IMR-90 (cell line): ENCODE measurements around the gene UNC5B. TPM values are rescaled to one million over a fixed set of nuclear protein-coding genes. Genes with fewer than 3 reads are reported as not detected.

Experiments used
- ATAC-seq: fragments of 200-7000 bp; cut with Tn5 transposase; 2 replicates; pipeline ENCODE4 v1.9.1; 2020; ENCODE audit warnings: low read depth, mild to moderate bottlenecking, moderate library complexity
- BruUV-seq: library from RNA; stranded (reverse); fragments of 400-500 nt; replicated peaks from 2 replicates; lab custom pipeline; 2021; lab: Mats Ljungman, UMichigan
- CTCF ChIA-PET: fragments of 300-600 bp; formaldehyde crosslinking; extraction: SDS; loops from one replicate; lab custom pipeline; 2021; ENCODE audit warnings: antibody characterized with exemption; lab: Yijun Ruan, JAX
- POLR2A ChIA-PET: fragments of 300-600 bp; sonication (Branson Sonifier 250); formaldehyde crosslinking; loops from one replicate; lab custom pipeline; 2022; ENCODE audit warnings: antibody characterized with exemption; ENCODE audit not compliant: unreplicated experiment; lab: Charles Lee
- DNase-seq: peaks from one replicate; pipeline ENCODE4 v3.0.0; 2013
- H2AFZ ChIP-seq: replicated peaks from 2 replicates; pipeline ENCODE3; 2013; ENCODE audit warnings: low read length, mild to moderate bottlenecking; ENCODE audit not compliant: poor library complexity
- H2AK5ac ChIP-seq: 2 replicates; pipeline ENCODE4 v1.6.1; 2013; ENCODE audit warnings: low read depth, low read length, inconsistent platforms
- H2AK9ac ChIP-seq: replicated peaks from 2 replicates; pipeline ENCODE3; 2013; ENCODE audit warnings: mild to moderate bottlenecking, low read depth, low read length, moderate library complexity; ENCODE audit not compliant: poor library complexity
- H2BK120ac ChIP-seq: 2 replicates; pipeline ENCODE4 v1.6.1; 2013; ENCODE audit warnings: low read depth, low read length, inconsistent platforms
- H2BK15ac ChIP-seq: 3 replicates; pipeline ENCODE4 v1.6.1; 2013; ENCODE audit warnings: low read depth, low read length, inconsistent platforms
- H2BK20ac ChIP-seq: 2 replicates; pipeline ENCODE4 v1.6.1; 2013; ENCODE audit warnings: low read depth, mild to moderate bottlenecking, inconsistent platforms, low read length, moderate library complexity
- H2BK5ac ChIP-seq: 2 replicates; pipeline ENCODE4 v1.6.1; 2013; ENCODE audit warnings: mild to moderate bottlenecking, low read depth, low read length, inconsistent platforms; ENCODE audit not compliant: poor library complexity, severe bottlenecking
- H3K14ac ChIP-seq: replicated peaks from 2 replicates; pipeline ENCODE4 v1.6.1; 2013; ENCODE audit warnings: low read depth, low read length, inconsistent platforms
- H3K18ac ChIP-seq: 2 replicates; pipeline ENCODE4 v1.6.1; 2013; ENCODE audit warnings: low read depth, low read length, control low read depth
- H3K23ac ChIP-seq: 2 replicates; pipeline ENCODE4 v1.6.1; 2013; ENCODE audit warnings: low read depth, low read length, inconsistent platforms
- H3K27ac ChIP-seq: 2 replicates; pipeline ENCODE4 v1.5.1; 2013; ENCODE audit warnings: mild to moderate bottlenecking, control low read depth, low read length; ENCODE audit not compliant: insufficient read depth
- H3K27me3 ChIP-seq: 2 replicates; pipeline ENCODE4 v1.6.1; 2013; ENCODE audit warnings: low read length; ENCODE audit not compliant: control insufficient read depth, insufficient read depth
- H3K36me3 ChIP-seq: 2 replicates; pipeline ENCODE4 v1.6.1; 2013; ENCODE audit warnings: low read length, mixed read lengths; ENCODE audit not compliant: control insufficient read depth, insufficient read depth
- H3K4ac ChIP-seq: 2 replicates; pipeline ENCODE4 v1.6.1; 2013; ENCODE audit warnings: low read depth, low read length, inconsistent platforms
- H3K4me1 ChIP-seq: 2 replicates; pipeline ENCODE4 v1.6.1; 2013; ENCODE audit warnings: low read length, mixed read lengths; ENCODE audit not compliant: control insufficient read depth, insufficient read depth
- H3K4me2 ChIP-seq: 2 replicates; pipeline ENCODE4 v1.6.1; 2013; ENCODE audit warnings: low read depth, mild to moderate bottlenecking, control low read depth, low read length, moderate library complexity
- H3K4me3 ChIP-seq: 2 replicates; pipeline ENCODE4 v1.5.1; 2013; ENCODE audit warnings: low read depth, mild to moderate bottlenecking, control low read depth, low read length, moderate library complexity; ENCODE audit not compliant: insufficient read depth
- H3K56ac ChIP-seq: 2 replicates; pipeline ENCODE4 v1.6.1; 2013; ENCODE audit warnings: low read length, inconsistent platforms; ENCODE audit not compliant: insufficient read depth; ENCODE audit errors: extremely low read depth
- H3K79me1 ChIP-seq, 2 experiments: 2 replicates each; pipeline ENCODE4 v1.6.1; 2013; ENCODE audit warnings: low read length in 2 of 2, inconsistent platforms in 1 of 2, low read depth in 1 of 2
- H3K9ac ChIP-seq: 2 replicates; pipeline ENCODE4 v1.6.1; 2013; ENCODE audit warnings: low read depth, low read length, control low read depth
- H3K9me1 ChIP-seq: 2 replicates; pipeline ENCODE4 v1.6.1; 2013; ENCODE audit warnings: low read length, inconsistent platforms; ENCODE audit not compliant: insufficient read depth
- H3K9me3 ChIP-seq: 2 replicates; pipeline ENCODE4 v1.6.1; 2013; ENCODE audit warnings: low read length; ENCODE audit not compliant: control insufficient read depth, insufficient read depth
- H4K20me1 ChIP-seq: 2 replicates; pipeline ENCODE4 v1.6.1; 2013; ENCODE audit warnings: low read length, inconsistent platforms; ENCODE audit not compliant: insufficient read depth
- H4K5ac ChIP-seq: 2 replicates; pipeline ENCODE4 v1.6.1; 2013; ENCODE audit warnings: mild to moderate bottlenecking, low read depth, low read length, control low read depth
- H4K8ac ChIP-seq, 2 experiments: 2 replicates each; pipeline ENCODE4 v1.6.1; 2013; ENCODE audit warnings: low read depth in 2 of 2, low read length in 2 of 2, control low read depth in 1 of 2, inconsistent platforms in 1 of 2
- H4K91ac ChIP-seq: 2 replicates; pipeline ENCODE4 v1.6.1; 2013; ENCODE audit warnings: low read depth, low read length, inconsistent platforms; ENCODE audit not compliant: insufficient read depth
- BHLHE40 ChIP-seq: fragments of 150-350 bp; IDR thresholded peaks from 2 replicates; pipeline ENCODE4 v1.6.1; 2016; ENCODE audit warnings: mild to moderate bottlenecking, low read depth, low read length
- CEBPB ChIP-seq: IDR thresholded peaks from 2 replicates; pipeline ENCODE4 v1.6.1; 2012; ENCODE audit warnings: low read depth, low read length, improper control_type of control experiment
- CHD1 ChIP-seq: IDR thresholded peaks from 2 replicates; pipeline ENCODE4 v1.6.1; 2012; ENCODE audit warnings: low read depth, low read length, improper control_type of control experiment
- FOS ChIP-seq: fragments of 150-350 bp; IDR thresholded peaks from 2 replicates; pipeline ENCODE4 v1.6.1; 2016; ENCODE audit warnings: low read depth, low read length
- MAFK ChIP-seq: IDR thresholded peaks from 2 replicates; pipeline ENCODE4 v1.6.1; 2012; ENCODE audit warnings: low read depth, low read length, improper control_type of control experiment
- MAZ ChIP-seq: IDR thresholded peaks from 2 replicates; pipeline ENCODE4 v1.6.1; 2012; ENCODE audit warnings: low read depth, mild to moderate bottlenecking, low read length, improper control_type of control experiment, moderate library complexity, borderline replicate concordance
- MXI1 ChIP-seq: IDR thresholded peaks from 2 replicates; pipeline ENCODE4 v1.6.1; 2012; ENCODE audit warnings: low read depth, mild to moderate bottlenecking, low read length, moderate library complexity, borderline replicate concordance
- NFE2L2 ChIP-seq: fragments of 150-350 bp; IDR thresholded peaks from 2 replicates; pipeline ENCODE4 v1.6.1; 2016; ENCODE audit warnings: low read depth, mild to moderate bottlenecking, low read length
- RAD21 ChIP-seq: IDR thresholded peaks from 2 replicates; pipeline ENCODE4 v1.6.1; 2012; ENCODE audit warnings: low read length, improper control_type of control experiment
- RCOR1 ChIP-seq: IDR thresholded peaks from 2 replicates; pipeline ENCODE4 v1.6.1; 2012; ENCODE audit warnings: mild to moderate bottlenecking, low read length, improper control_type of control experiment; ENCODE audit not compliant: insufficient replicate concordance
- RFX5 ChIP-seq: IDR thresholded peaks from 2 replicates; pipeline ENCODE4 v1.8.0; 2012; ENCODE audit warnings: low read depth, mild to moderate bottlenecking, low read length, moderate library complexity
- SMC3 ChIP-seq: fragments of 150-350 bp; IDR thresholded peaks from 2 replicates; pipeline ENCODE4 v1.6.1; 2016; ENCODE audit warnings: low read depth, mild to moderate bottlenecking, antibody characterized with exemption, low read length, moderate library complexity
- WGBS, 2 experiments: methylation state at CpG; one replicate each; pipeline versions ENCODE4 v1.1.5 to v1.1.7; 2013; ENCODE audit warnings: missing lambda C conversion rate in 2 of 2; ENCODE audit not compliant: insufficient read length in 1 of 2; ENCODE audit errors: extremely low coverage in 2 of 2; 5-methylcytosine and 5-hydroxymethylcytosine counted together
- dilution Hi-C: fragments of 300-500 bp; cut with HindIII; formaldehyde crosslinking; loops from one replicate; pipeline ENCODE4 v1.14.3; 2018; ENCODE audit warnings: low sequenced_read_pairs; ENCODE audit not compliant: unreplicated experiment
- in situ Hi-C: fragments of 300-500 bp; cut with MboI; formaldehyde crosslinking; loops from 3 replicates; pipeline ENCODE4 v1.14.3; 2019; ENCODE audit warnings: low sequenced_read_pairs, inconsistent platforms, mixed read lengths
- intact Hi-C: fragments of 100-400 bp; cut with micrococcal nuclease; formaldehyde crosslinking; loops from 2 replicates; pipeline ENCODE4 v1.10.0; 2022
- polyA plus RNA-seq, 3 experiments: library from polyadenylated mRNA; depleted of rRNA; stranded (reverse); fragments of >200 nt; gene quantifications; 2 replicates each; pipeline ENCODE4 v1.2.3, GENCODE V29; 2012; ENCODE audit warnings: low replicate concordance in 1 of 3
- total RNA-seq: library from RNA; depleted of rRNA; stranded (reverse); fragments of >200 nt; gene quantifications from 2 replicates; pipeline ENCODE4 v1.2.3, GENCODE V29; 2012
- TF ChIP-seq, protein P1 (sequence below): conservative IDR thresholded peaks from 2 replicates; pipeline ENCODE4 v1.5.1; 2012; ENCODE audit warnings: mild to moderate bottlenecking, low read depth, low read length, improper control_type of control experiment

UNC5B gene
- total and polyA plus RNA-seq, 2 of the 4 experiments (the other 2 are of a cell fraction): 1.6 to 4.2 TPM

DNA sequence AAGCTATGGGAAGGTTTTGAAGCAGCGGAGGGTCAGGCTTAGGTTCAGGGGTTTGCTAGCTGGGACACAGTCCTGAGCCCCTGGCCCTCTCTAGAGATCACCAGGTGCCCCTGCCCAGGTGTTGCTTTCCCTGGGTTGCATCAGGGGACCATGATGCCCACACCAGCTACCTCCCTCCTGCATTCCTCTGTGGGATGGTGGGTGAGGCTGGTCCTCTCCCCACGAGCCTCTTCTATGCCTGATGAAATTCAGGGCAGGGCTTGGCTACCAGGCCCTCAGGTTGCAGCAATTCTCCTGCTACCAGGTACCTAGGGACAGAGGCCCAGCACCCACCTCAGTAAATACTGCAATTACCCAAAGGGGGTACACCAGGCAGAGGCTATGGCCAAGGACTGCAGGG is 95.9 kb downstream of the UNC5B start:
- H3K4me3 ChIP-seq: no peak overlapping the region
- dilution Hi-C loops: no loop called here
- no CpG with 5 or more reads among the region's 2 CpGs for WGBS, 2 experiments
- no peak overlapping the region for H3K23ac ChIP-seq
- no peaks in the 10 kb centered on the region for H4K20me1 ChIP-seq
- no peak for DNase-seq
- no peaks in the 10 kb centered on the region for H3K36me3 ChIP-seq
- no peak overlapping the region for H2BK120ac ChIP-seq
- no peak overlapping the region for H2BK5ac ChIP-seq
- no peak overlapping the region for H3K4me2 ChIP-seq
- H4K5ac ChIP-seq: no peak overlapping the region
- no peak overlapping the region for H3K56ac ChIP-seq
- H2BK15ac ChIP-seq: no peak overlapping the region
- H4K8ac ChIP-seq: no peak overlapping the region
- H2BK20ac ChIP-seq: no peak overlapping the region
- BruUV-seq: no TSS peak
- H3K9me3 ChIP-seq: no peaks in the 10 kb centered on the region
- ChIA-PET POLR2A (interaction anchor here (0.6 kb wide), 1 partner anchor 8 kb away, joined by 3 read pairs; no protein-coding TSS in a partner anchor), CTCF (no interaction called here)
- no peak overlapping the region for H2AK9ac ChIP-seq
- H3K4ac ChIP-seq: no peak overlapping the region
- intact Hi-C loops: no loop called here
- TF ChIP-seq RCOR1: no peak
- TF ChIP-seq MXI1: no peak
- no peak for TF ChIP-seq RAD21
- no peak for TF ChIP-seq SMC3
- TF ChIP-seq, protein P1, sequence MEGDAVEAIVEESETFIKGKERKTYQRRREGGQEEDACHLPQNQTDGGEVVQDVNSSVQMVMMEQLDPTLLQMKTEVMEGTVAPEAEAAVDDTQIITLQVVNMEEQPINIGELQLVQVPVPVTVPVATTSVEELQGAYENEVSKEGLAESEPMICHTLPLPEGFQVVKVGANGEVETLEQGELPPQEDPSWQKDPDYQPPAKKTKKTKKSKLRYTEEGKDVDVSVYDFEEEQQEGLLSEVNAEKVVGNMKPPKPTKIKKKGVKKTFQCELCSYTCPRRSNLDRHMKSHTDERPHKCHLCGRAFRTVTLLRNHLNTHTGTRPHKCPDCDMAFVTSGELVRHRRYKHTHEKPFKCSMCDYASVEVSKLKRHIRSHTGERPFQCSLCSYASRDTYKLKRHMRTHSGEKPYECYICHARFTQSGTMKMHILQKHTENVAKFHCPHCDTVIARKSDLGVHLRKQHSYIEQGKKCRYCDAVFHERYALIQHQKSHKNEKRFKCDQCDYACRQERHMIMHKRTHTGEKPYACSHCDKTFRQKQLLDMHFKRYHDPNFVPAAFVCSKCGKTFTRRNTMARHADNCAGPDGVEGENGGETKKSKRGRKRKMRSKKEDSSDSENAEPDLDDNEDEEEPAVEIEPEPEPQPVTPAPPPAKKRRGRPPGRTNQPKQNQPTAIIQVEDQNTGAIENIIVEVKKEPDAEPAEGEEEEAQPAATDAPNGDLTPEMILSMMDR: no peak
- TF ChIP-seq CHD1: no peak
- no peak for TF ChIP-seq RFX5
- no peak for TF ChIP-seq CEBPB
- no peak for TF ChIP-seq FOS
- TF ChIP-seq BHLHE40: no peak
- no peak for TF ChIP-seq MAZ
- TF ChIP-seq MAFK: no peak
- TF ChIP-seq NFE2L2: no peak
- H2AFZ ChIP-seq: no peak overlapping the region
- H3K79me1 ChIP-seq: no peaks in the 10 kb centered on the region
- H4K91ac ChIP-seq: no peak overlapping the region
- H3K9ac ChIP-seq: no peak overlapping the region
- H2AK5ac ChIP-seq: no peak overlapping the region
- in situ Hi-C loops: no loop called here
- no peak overlapping the region for H3K18ac ChIP-seq
- H3K14ac ChIP-seq: no peak overlapping the region
- H3K27me3 ChIP-seq: peaks cover 11% of the 10 kb centered on the region
- no peak for ATAC-seq
- peaks cover under 1% of the 10 kb centered on the region; the same call in 1 of the 2 replicates for H3K4me1 ChIP-seq
- H3K27ac ChIP-seq: no peak overlapping the region
- no peaks in the 10 kb centered on the region for H3K9me1 ChIP-seq
